Sigmoid colon (tissue), 4 donors: ENCODE measurements around the gene SRCIN1.

Source experiments
- CTCF ChIP-seq, 4 experiments: fragments of 450-650 bp in 3 of 4; fragments of 200-600 bp in 1 of 4; IDR thresholded peaks; one replicate each; pipeline ENCODE4 v1.5.1; 2016 to 2019; ENCODE audit warnings: antibody characterized with exemption in 4 of 4, mild to moderate bottlenecking in 3 of 4, moderate library complexity in 2 of 4
- EP300 ChIP-seq, 4 donors: sonication (generic); formaldehyde crosslinking; IDR thresholded peaks; one replicate each; pipeline ENCODE4 v1.6.1; 2017; ENCODE audit warnings: antibody characterized with exemption in 4 of 4
- POLR2A ChIP-seq, 2 donors: fragments of 450-650 bp; IDR thresholded peaks; one replicate each; pipeline ENCODE4 v1.6.1; 2016; ENCODE audit warnings: antibody characterized with exemption in 2 of 2, mild to moderate bottlenecking in 2 of 2, moderate library complexity in 2 of 2

- TF ChIP-seq POLR2A (IDR thresholded peaks at IDR 0.05) (no peak), CTCF (IDR thresholded peaks at IDR 0.05) (no peak), EP300 (IDR thresholded peaks at IDR 0.05) (no peak)
Measured at GRCh38 chr17:38532451-38532850, 73.3 kb downstream of the SRCIN1 start.
